GM19372 (cell line): ENCODE results near the gene LPAR3.

Experiments
- ATAC-seq: cut with Tn5 transposase; IDR thresholded peaks from one replicate; pipeline ENCODE4 v1.9.1; 2021; ENCODE audit warnings: mild to moderate bottlenecking, low read depth, moderate library complexity; ENCODE audit not compliant: unreplicated experiment

LPAR3 gene

DNA sequence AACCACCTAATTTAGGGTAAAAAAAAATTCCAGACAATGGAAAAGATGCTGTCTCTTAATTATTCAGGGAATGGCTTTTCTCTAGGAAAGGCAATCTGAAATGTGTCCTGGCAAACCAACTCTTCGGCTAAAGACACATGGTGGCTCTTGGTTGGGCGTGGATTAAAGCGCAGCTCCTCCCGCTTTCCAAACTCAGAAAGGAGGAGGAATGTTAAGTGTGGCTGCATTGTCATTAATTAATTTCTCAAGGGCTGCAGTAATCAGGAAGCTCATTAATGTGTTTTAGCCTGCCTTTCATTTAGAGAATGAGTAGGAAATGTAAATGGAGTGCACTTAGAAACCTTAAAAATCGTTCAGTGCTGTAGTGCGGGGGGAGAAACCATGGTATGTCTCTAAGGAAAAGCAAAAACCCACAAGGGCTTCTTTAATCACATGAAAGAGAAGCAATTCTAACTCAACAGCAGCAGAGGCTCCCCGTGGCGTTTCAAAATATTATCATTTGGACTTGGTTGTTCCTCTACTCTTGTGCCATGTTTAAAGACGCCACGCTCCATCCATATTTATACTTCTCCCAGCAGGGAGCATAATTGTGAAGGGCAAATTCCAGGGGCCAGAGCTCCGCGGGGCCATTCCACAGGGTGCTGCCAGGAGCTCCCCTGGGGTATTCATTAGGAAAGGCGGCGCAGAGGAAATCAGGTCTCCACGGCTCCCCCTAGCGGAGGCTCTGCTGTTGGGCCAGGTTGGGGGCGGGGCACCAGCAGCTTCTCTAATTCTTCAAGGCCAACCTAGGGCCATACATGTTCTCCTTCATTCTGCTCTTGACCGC, 110.8 kb downstream of the LPAR3 start:
- ATAC-seq, result peak; percentile 88

DNA sequence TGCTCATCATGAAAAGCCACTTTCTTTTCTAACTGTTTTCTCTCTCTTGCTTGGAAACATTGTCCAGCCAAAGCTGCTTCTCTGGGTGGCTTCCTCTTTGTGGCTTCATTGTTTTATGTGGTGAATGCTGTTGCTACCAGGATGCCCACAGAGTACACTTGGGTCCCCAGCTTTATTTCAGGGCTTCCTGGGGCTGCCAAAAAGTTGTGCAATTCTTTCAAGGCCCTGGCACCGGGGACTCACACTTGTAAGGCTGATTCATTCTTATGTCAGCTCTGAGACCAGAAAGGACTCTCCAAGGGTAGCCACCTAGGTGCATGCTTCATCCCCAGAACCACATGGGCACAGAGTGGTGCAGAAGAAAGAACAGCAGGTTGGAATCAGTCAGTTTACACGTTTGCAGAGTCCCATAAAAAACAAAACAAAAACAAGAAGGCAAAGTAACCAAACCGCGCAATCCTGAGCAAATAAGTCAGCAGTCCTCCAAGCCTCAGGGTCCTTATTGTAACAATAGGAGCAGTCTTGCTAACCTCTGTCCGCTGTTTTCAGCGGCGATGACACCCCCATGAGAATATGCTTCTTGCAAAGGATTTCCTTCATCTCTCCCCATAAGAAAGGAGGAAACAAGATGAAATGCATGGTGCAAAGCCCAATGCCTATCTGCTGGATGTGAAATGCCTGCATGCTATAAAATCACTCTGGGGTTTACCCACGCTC, 112.8 kb downstream of the LPAR3 start:
- ATAC-seq, result no peak

DNA sequence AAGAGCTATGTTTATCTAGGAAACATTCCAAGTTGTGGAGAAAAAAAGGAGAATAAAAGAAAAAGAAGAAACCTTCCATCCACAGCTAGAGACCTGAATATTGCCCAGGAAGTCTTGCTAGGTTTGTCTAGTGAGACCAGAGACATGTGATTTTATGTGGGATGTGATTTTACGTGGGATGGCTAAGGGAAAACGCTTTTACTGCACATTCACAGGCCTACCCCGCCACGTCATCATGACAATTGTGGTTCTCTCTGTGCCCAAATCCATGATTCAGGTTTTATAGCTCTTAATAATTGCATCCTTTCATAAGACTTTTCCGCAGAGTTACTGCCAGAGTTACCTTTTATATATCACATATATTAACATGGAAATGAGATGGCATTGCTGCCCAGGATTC, 116.4 kb downstream of the LPAR3 start:
- no peak for ATAC-seq

DNA sequence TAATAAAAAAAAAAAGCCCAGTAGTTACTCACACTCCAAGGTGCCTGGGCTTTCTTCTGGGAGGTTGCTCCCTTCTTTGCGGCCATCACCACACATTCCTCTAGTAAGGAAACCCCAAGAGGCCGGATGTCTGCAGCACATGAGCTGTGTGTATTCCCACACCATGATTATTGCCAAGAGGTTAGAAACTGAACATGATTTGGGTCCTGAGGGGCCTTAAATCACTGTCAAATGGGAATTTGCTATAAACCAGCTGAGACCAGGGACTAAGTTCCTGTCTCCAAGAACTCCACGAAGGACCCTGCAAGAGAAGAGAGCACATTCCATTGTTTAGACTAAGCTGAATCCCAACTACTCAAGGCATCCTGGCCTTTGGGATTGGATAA, 117.5 kb downstream of the LPAR3 start:
- no peak for ATAC-seq

DNA sequence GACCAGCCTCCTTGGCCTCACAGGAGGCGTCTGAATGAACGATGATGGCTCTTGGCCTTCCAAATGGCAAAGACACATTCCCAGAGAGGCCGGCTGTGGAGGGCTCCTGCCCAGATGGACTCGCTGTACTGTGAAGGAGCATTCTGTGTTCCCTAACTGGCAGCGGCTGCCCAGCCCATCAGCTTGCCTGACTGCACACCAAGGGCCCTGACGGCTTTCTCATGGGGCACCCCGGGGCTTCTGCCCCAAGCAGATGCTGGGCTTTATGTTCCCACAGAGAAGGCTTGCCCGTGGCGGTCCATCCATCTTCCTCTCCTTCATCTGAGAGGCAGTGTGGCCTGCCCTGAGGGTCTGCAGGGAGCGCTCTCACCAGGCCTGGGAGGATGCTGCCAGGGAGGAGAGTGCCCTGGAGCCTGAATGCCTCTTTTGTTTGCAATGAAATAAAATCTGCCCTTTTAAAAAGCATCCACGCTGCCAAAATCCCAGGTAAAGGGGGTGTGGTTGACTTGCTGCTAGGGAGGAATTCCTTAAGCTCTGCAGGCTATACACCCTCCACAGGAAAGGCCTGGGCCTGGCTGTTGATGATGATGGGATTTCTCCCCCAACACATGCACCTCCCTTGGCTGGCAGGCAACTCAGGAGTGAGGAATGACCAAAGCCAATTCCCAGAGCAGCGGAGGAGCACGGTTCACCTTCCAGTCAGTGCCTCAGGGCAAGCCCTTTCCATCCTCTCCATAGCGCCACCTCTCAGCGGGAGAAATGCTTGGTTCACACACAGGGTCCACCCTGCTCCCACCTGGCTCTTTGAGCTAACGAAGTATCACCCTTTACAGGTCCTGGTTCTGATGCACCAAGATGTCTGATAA, 118.1 kb downstream of the LPAR3 start:
- no peak for ATAC-seq

DNA sequence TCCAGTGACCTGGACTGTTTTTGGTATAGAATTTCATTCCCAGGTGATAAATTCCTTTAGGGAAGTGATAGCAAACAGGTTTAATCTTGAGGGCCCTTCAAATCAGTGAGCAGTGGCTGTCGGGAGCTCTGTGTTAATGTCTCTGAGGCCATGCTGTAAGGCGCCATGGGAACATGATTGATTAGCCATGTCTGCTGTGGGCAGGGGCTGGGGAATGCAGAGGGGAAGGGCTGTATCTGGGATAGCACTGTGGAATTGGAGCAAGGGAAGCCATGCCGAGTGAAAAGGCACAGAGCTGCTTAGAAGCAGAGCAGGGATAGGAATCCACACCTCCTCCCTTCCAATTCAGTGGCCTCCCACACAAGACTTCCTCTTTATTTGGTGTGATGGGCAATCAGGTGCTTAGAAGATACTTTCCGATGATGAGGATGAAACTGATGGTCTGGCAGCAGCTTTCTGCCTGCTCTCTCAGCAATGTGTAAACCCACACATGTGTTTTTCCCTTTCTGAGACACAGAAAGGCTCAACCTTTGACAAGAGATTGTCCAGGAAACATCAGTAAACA, 119.0 kb downstream of the LPAR3 start:
- no peak for ATAC-seq

DNA sequence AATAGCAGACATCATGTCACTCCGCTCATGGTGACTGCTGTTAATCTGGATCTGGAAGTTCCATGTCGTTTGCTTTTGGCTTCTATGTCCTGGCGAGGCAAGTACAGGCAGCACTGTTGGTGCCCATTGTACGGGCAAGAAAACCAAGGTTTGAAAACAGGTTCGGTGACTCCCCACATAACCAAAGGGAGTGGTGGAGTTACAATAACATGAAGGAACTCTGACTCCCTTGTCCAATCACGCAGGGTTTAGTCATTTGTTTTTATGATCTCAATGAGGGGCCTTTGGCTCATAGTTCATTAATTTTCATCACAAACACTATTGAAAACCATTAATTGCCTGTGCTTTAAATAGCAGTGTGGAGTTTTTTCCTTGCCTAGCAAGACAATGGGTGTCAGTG, 119.8 kb downstream of the LPAR3 start:
- ATAC-seq, result no peak

DNA sequence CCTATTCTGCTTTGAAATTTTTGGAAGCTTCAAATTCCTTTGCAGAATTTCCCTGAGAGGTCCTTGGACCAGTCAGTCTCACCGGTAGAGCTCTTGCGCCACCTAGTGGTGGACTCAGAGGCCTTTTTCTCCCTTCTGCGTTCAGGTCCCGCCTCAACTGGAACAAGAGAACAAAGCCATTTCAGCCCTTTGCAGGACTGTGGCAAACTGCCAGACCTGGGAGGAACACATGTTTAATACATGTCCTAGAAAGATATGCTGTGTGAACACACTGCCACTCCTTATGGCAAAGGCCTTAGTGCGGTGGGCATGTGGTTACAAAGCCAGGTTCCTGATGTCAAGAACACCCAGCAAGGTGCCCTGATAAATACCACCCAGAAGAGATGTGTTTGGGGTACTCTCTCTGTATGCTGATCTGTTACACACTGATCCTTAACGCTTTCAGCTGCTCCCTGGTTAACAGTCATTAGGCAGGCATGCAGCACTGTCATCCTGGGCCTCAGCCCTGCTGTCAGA, 120.5 kb downstream of the LPAR3 start:
- ATAC-seq, result peak; percentile 74

DNA sequence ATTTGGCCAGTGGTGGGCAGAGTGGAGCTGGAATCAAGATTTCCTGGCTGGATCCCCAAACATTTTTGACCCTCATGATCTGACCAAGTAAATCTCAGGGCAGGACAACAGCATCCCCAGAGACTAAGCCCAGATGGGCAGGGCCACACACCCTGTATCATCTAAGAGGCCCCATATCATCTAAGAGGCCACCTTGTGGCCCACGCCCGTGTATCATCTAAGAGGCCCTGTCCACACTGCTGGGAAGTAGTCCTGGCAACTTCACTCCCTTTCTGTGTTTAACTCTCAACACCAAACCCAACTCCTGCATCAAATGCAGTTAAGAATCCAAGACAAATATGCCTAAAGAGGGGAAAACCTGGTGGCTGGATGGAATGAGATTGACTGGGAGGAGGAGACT, 121.1 kb downstream of the LPAR3 start:
- peak; percentile 21 for ATAC-seq

DNA sequence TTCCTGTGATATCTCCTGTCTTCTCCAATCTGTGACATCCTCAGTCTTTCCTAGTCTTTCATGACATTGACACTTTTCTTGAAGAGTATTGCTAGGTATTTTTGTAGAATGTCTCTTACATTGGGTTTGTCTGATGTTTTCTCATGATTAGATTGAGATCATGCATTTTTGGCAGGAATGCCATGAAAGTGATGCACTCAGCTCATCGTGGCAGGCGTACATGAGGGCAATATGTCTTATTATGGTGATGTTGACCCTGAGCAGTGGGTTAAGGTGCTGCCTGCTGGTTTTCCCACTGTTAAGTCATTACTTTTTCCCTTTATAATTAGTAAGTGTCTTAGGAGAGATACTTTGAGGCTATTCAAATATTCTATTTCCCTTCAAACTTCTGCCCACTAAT, 122.5 kb downstream of the LPAR3 start:
- no peak for ATAC-seq

DNA sequence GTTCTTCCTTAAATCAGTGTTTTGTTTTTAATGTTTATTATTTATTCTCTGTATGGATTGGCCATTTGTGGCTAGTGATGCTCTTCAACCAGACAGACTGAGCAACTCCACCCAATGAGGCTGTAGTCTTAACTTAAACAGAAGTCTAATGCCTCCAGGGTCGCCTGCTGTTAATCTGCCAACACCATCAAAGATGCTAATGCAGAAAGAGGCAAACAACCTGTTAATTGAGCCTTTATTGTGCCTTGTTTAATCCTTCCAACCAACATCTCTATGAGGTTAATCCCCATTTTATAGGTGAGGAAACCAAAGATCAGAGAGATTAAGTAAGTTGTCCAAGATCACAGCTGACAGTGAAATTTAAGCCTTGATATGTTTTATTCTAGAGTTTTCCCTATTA, 123.4 kb downstream of the LPAR3 start:
- no peak for ATAC-seq

DNA sequence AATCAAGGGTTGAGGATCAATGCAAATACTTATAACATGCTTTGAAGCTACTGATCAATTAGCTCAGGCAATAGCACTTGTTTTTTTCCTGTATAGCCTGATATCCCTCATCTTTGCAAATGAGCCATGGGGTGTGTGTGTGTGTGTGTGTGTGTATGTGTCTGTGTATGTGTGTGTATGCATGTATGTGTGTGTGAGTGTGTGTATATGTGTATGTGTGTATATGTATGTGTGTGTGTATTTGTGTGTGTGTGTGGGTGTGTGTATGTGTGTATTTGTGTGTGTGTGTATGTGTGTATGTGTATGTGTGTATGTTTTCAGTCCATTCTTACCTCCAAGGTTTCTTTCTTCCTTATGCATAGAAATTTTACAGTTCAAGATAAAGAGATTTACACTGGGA, 124.4 kb downstream of the LPAR3 start:
- no peak for ATAC-seq

DNA sequence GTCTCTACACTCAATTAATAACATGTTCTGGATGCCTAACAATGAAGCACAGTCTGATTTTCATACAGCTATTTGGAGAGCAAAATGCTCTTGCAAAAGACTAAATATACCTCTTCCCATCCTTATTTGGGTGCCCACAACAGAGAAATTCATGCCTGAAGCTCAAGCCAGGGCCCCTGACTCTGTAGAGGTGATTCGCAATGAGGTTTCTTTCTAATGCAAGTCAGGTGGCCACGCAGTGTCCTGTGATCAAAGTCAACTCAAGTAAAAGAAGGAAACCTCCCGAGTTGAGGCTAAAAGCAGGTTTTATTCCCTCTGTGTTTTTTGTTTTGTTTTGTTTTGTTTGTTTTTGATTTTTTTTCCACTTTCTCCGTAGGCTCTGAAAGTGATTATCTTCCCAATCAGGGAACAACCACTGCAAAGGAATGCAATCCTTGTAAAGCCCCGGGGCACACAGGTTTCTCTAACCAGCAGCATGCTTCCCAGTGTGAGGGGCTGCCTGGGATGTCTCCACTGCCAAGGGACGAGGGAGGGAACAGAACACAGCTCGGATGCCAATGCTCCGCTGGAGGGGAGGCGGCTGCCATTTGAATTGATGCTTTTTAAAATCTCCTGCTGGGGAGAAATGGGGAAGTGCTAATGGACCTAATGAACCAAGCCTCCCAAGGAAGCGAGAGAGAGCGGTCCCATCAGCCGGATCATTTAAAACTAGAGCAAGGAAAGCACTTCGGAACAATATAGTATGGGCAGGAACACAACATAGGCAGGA, 128.9 kb downstream of the LPAR3 start:
- ATAC-seq, result no peak

DNA sequence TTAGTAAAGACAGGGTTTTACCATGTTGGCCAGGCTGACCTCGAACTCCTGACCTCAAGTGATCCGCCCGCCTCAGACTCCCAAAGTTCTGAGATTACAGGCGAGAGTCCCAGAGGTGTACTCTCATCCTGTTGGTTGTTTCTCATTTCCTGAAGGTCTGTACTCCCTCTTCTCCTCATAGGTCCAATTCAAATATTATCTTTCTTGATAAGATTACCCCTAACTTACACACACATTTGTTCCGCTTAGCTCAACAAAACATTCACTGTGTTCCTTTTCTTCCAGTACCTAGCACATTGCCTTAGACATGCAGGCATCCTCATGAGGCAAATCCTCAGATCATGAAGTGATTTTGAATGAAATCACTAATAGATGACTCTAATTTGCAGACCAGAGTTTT, 130.3 kb downstream of the LPAR3 start:
- no peak for ATAC-seq
